ENCODE measurements around the gene FOXL1.

GRCh38 chr16:86584071-86584685 lies 5.8 kb downstream of the FOXL1 start:
- TF ChIP-seq CTCF (IDR thresholded peaks at IDR 0.05) (no peak), ZFX (IDR thresholded peaks at IDR 0.05; ENCODE audit: borderline replicate concordance) (no peak)
